PC-3 (cell line): ENCODE results near the gene RALGAPA1.

Source experiments
- EZH2 ChIP-seq: fragments of 300-600 bp; sonication (generic); IDR thresholded peaks from one replicate; pipeline ENCODE4 v1.6.1; 2017; ENCODE audit warnings: antibody characterized with exemption, mild to moderate bottlenecking, low read length; ENCODE audit not compliant: unreplicated experiment
- EZH2phosphoT487 ChIP-seq: fragments of 300-600 bp; sonication (generic); IDR thresholded peaks from 2 replicates; pipeline ENCODE4 v1.6.1; 2018; ENCODE audit warnings: mild to moderate bottlenecking, antibody characterized with exemption, low read length, borderline replicate concordance
- TF ChIP-seq, protein P1 (sequence below): fragments of 300-600 bp; sonication (generic); conservative IDR thresholded peaks from 2 replicates; pipeline ENCODE4 v1.5.1; 2017; ENCODE audit warnings: antibody characterized with exemption, low read depth, mild to moderate bottlenecking, low read length

- TF ChIP-seq, protein P1, sequence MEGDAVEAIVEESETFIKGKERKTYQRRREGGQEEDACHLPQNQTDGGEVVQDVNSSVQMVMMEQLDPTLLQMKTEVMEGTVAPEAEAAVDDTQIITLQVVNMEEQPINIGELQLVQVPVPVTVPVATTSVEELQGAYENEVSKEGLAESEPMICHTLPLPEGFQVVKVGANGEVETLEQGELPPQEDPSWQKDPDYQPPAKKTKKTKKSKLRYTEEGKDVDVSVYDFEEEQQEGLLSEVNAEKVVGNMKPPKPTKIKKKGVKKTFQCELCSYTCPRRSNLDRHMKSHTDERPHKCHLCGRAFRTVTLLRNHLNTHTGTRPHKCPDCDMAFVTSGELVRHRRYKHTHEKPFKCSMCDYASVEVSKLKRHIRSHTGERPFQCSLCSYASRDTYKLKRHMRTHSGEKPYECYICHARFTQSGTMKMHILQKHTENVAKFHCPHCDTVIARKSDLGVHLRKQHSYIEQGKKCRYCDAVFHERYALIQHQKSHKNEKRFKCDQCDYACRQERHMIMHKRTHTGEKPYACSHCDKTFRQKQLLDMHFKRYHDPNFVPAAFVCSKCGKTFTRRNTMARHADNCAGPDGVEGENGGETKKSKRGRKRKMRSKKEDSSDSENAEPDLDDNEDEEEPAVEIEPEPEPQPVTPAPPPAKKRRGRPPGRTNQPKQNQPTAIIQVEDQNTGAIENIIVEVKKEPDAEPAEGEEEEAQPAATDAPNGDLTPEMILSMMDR = no peak
- no peak for TF ChIP-seq EZH2phosphoT487
- no peak for TF ChIP-seq EZH2
Measured at GRCh38 chr14:35600253-35600652, 208.8 kb downstream of the RALGAPA1 start.
